GM18517 (cell line): Measurements from ENCODE around the gene MMP17.
A peak's percentile ranks its signal among the peaks of the same experiment; 100 is the strongest.

Experiments used
- ATAC-seq: cut with Tn5 transposase; IDR thresholded peaks from one replicate; pipeline ENCODE4 v1.9.1; 2021; ENCODE audit warnings: mild to moderate bottlenecking, moderate library complexity; ENCODE audit not compliant: unreplicated experiment

MMP17 gene

GRCh38 chr12:131892711-131893604 lies 64.8 kb downstream of the MMP17 start:
- ATAC-seq = no peak

- ATAC-seq = no peak
Measured at GRCh38 chr12:131893605-131894312, 65.6 kb downstream of the MMP17 start.

GRCh38 chr12:131894313-131894860 lies 66.2 kb downstream of the MMP17 start, which contains the start of gene ULK1:
ULK1 (plus strand) TSS chr12:131894622; CDS start chr12:131895002, 380 bp downstream.
- peak; percentile 68 for ATAC-seq

- no peak for ATAC-seq
Measured at GRCh38 chr12:131894981-131895639, 66.9 kb downstream of the MMP17 start.

- peak; percentile 12 for ATAC-seq
Measured at GRCh38 chr12:131895640-131896079, 67.5 kb downstream of the MMP17 start.

- peak; percentile 54 for ATAC-seq
Measured at GRCh38 chr12:131896080-131896810, 68.1 kb downstream of the MMP17 start.

GRCh38 chr12:131896811-131897270 lies 68.6 kb downstream of the MMP17 start:
- ATAC-seq = no peak

- no peak for ATAC-seq
Measured at GRCh38 chr12:131897276-131897675, 69.1 kb downstream of the MMP17 start.

GRCh38 chr12:131897875-131898274 lies 69.7 kb downstream of the MMP17 start:
- no peak for ATAC-seq

GRCh38 chr12:131900397-131900796 lies 72.2 kb downstream of the MMP17 start:
- no peak for ATAC-seq
